Right lobe of liver (tissue), 6 donors: Measurements from ENCODE around the gene UTS2R. TPM values are rescaled to one million over a fixed set of nuclear protein-coding genes. Genes with fewer than 3 reads are reported as not detected.

ENCODE experiments used
- ATAC-seq, 4 donors: fragments of 200-7000 bp; cut with Tn5 transposase; one replicate each; pipeline ENCODE4 v1.9.1; 2020; ENCODE audit warnings: mild to moderate bottlenecking in 4 of 4, moderate library complexity in 4 of 4
- DNase-seq, 3 donors: peaks; one replicate each; pipeline ENCODE4 v3.0.0-alpha.2; 2020
- H3K27ac ChIP-seq, 3 donors: fragments of 200-600 bp; one replicate each; pipeline ENCODE4 v1.8.0; 2022
- H3K27me3 ChIP-seq, 2 donors: fragments of 200-600 bp; one replicate each; pipeline ENCODE4 v1.8.0; 2022
- H3K36me3 ChIP-seq, 4 donors: fragments of 200-600 bp; sonication (generic) in 1 of 4; one replicate each; pipeline versions ENCODE4 v1.5.1 to v1.8.0; 2017 to 2022; ENCODE audit warnings: control low read depth in 1 of 4
- H3K4me1 ChIP-seq, 4 donors: fragments of 200-600 bp; sonication (generic) in 1 of 4; one replicate each; pipeline versions ENCODE4 v1.5.1 to v1.8.0; 2017 to 2022; ENCODE audit warnings: control low read depth in 1 of 4
- H3K4me3 ChIP-seq, 3 donors: fragments of 200-600 bp; one replicate each; pipeline ENCODE4 v1.8.0; 2022
- H3K9me3 ChIP-seq, 4 donors: fragments of 200-600 bp; sonication (generic) in 1 of 4; one replicate each; pipeline versions ENCODE4 v1.5.1 to v1.8.0; 2017 to 2022; ENCODE audit warnings: control low read depth in 1 of 4
- POLR2A ChIP-seq: fragments of 450-650 bp; IDR thresholded peaks from one replicate; pipeline ENCODE4 v1.6.1; 2017; ENCODE audit warnings: antibody characterized with exemption, mild to moderate bottlenecking
- WGBS: methylation state at CpG from one replicate; pipeline ENCODE4 v1.1.6; 2018; ENCODE audit warnings: low coverage, low lambda C conversion rate; ENCODE audit not compliant: insufficient coverage; ENCODE audit errors: missing lambda C conversion rate; 5-methylcytosine and 5-hydroxymethylcytosine counted together
- intact Hi-C, 2 donors: fragments of 100-400 bp; cut with DNase I; formaldehyde crosslinking; loops; one replicate each; pipeline versions ENCODE4 v1.11.2 to v1.14.1; 2022
- total RNA-seq, 6 experiments: library from RNA; depleted of rRNA in 2 of 6; stranded (reverse); fragments of >200 nt in 2 of 6; fragmentation: NEBNext Ultra II Directional in 3 of 6; extraction: Animal tissue kit (Norgen Biotek cat#: 25700) in 3 of 6; gene quantifications; one replicate each; pipeline versions ENCODE4 v1.1.0 to v1.2.4, GENCODE V29; 2016 to 2023
- TF ChIP-seq, protein P1 (sequence below), 4 donors: fragments of 200-600 bp in 3 of 4; fragments of 450-650 bp in 1 of 4; IDR thresholded peaks; one replicate each; pipeline versions ENCODE4 v1.5.1 to v1.8.0; 2016 to 2022; ENCODE audit warnings: antibody characterized with exemption in 4 of 4, mild to moderate bottlenecking in 2 of 4
- donor health status: DM: no; HTN: yes; CAD: no.
- donor health status: DM: no; HTN: no; CAD: no.
- donor health status: DM: no; HTN: no; CAD: no.
- donor health status: DM: no; HTN: yes; CAD: no.
- donor health status: DM: no; HTN: yes; CAD: no.

UTS2R gene
- total RNA-seq, 6 experiments from 2014 or later, result not detected

DNA sequence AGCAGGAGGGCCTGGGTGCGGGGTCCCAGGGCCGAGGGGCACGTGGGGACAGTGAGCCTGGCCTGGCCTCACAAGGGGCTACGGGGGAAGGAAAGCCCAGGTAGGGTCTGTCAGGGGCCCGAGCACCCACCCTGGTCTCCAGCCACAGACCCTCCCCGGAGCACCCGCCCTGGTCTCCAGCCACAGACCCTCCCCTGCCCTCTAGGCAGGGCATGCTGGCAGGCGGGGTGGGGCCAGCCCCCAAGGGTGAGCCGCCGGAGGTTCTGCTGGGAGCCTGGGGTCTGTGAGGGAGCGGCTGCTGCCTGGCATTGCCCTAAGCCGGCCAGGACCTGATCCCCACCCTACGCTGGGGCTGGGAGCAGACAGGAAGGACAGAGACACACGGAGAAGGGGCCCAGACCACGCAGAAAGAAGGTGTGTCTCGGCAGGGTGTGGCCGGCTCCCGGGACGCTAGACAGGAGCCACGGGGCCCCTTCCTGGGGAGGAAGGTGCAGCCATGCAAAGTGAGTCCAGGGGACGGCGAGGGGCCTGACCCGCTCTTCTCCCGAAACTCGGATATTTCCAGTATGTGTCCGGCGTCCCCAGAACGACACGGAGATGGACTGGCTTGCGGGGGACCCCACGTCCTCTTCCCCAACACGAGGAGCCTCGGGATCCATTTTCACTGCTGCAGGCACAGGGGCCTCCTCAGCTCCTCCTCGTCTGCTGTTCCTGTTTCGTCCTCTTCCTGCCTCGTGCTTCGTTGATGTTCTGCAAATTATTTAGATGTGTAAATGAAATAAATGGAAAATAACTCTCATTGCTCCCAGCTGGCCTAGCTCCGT lies 15.5 kb downstream of the UTS2R start:
- no peaks in the 10 kb centered on the region for H3K27me3 ChIP-seq
- no peak overlapping the region for H3K27ac ChIP-seq
- no peaks in the 10 kb centered on the region for H3K36me3 ChIP-seq
- peaks cover 0 to 19% (median 6%) of the 10 kb centered on the region in 4 donors for H3K4me1 ChIP-seq
- no peaks in the 10 kb centered on the region for H3K9me3 ChIP-seq
- DNase-seq (no peak), ATAC-seq (no peak)
- WGBS, result 55% methylated on average over 9 of the region's 38 CpGs
- no peak overlapping the region for H3K4me3 ChIP-seq
- TF ChIP-seq, protein P1, sequence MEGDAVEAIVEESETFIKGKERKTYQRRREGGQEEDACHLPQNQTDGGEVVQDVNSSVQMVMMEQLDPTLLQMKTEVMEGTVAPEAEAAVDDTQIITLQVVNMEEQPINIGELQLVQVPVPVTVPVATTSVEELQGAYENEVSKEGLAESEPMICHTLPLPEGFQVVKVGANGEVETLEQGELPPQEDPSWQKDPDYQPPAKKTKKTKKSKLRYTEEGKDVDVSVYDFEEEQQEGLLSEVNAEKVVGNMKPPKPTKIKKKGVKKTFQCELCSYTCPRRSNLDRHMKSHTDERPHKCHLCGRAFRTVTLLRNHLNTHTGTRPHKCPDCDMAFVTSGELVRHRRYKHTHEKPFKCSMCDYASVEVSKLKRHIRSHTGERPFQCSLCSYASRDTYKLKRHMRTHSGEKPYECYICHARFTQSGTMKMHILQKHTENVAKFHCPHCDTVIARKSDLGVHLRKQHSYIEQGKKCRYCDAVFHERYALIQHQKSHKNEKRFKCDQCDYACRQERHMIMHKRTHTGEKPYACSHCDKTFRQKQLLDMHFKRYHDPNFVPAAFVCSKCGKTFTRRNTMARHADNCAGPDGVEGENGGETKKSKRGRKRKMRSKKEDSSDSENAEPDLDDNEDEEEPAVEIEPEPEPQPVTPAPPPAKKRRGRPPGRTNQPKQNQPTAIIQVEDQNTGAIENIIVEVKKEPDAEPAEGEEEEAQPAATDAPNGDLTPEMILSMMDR (IDR thresholded peaks at IDR 0.05), result no peak
- TF ChIP-seq POLR2A, result no peak
- intact Hi-C loops, result no loop called here

DNA sequence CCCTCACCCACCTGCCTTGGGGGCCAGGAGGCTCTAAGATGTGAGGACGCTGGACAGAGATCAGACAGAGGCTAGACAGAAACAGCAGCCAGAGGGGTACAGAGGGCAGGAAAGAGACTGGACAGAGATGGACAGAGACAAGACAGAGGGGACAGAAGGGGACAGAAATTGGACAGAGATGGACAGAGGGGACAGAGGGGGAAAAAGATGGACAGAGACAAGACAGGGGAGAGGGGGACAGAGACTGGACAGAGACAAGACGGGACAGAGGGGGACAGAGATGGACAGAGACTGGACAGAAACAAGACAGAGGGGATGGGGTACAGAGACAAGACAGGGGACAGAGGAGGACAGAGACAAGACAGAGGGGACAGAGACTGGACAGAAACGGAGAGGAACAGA lies 16.1 kb downstream of the UTS2R start:
- ATAC-seq, result no peak
- H3K4me3 ChIP-seq, result no peak overlapping the region
- intact Hi-C loops, result no loop called here
- H3K9me3 ChIP-seq, result no peaks in the 10 kb centered on the region
- H3K36me3 ChIP-seq, result no peaks in the 10 kb centered on the region
- no peak overlapping the region for H3K27ac ChIP-seq
- peaks cover 0 to 19% (median 6%) of the 10 kb centered on the region in 4 donors for H3K4me1 ChIP-seq
- DNase-seq, result no peak
- WGBS, result 69% methylated on average over 2 of the region's 3 CpGs
- TF ChIP-seq, protein P1 (IDR thresholded peaks at IDR 0.05), result no peak
- no peak for TF ChIP-seq POLR2A
- H3K27me3 ChIP-seq, result no peaks in the 10 kb centered on the region

DNA sequence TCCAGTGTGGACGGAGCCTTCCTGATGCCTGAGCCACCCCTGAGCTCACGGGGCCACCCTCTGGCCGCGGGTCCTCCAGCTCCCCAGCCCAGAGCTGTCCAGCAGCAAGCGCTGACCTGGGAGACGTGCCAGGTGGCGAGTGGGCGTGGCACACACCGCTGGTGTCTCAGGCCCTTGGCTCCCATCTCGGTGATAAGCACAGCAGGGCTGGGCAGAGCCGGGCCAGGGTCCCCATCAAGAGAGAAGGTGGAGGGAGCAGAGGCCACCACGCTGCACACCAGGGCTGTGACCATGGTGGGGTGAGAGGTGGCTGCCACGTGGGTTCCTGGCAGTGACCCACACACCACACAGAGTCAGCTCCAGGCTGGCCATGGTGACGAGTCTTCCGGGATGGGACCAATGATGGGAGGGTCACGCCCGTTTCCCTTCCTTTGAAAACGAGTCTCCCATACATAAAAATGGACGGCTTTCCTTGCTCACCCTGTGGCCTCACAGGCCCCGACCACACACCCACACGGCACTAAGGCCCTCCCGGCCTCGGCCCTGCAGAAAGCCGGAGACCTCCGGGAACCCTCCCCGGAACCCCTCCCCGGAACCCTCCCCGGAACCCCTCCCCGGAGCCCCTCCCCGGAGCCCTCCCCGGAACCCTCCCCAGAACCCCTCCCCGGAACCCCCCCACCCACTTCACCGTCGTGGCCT lies 16.8 kb downstream of the UTS2R start:
- ATAC-seq, result peak; percentile 26 to 55 (median 40)

DNA sequence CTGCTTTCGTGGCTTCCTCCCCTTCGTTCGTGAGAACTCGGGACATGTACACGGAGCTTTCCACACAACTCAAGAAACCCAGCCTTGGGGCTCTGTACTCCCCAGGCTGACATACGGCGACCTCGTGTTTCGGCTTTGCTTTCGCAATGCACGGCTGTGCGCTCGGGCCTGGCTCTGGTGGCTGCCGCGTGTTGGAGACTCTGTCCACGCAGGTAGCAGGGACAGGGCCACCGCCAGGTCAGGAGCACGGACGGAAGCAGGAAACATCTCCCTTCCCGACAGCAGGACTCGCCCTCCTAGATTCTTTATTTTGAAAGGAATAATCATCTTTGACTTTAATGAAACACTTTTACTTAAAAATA lies 17.3 kb downstream of the UTS2R start:
- 55% methylated on average over 5 of the region's 21 CpGs for WGBS
- H3K4me1 ChIP-seq, result peaks cover 0 to 17% (median 5%) of the 10 kb centered on the region in 4 donors
- intact Hi-C loops, result no loop called here
- no peaks in the 10 kb centered on the region for H3K9me3 ChIP-seq
- TF ChIP-seq, protein P1 (IDR thresholded peaks at IDR 0.05), result no peak
- no peak for TF ChIP-seq POLR2A
- no peak overlapping the region for H3K27ac ChIP-seq
- H3K4me3 ChIP-seq, result no peak overlapping the region
- no peak for DNase-seq
- peak in 1 of 4 donors; percentile 45 for ATAC-seq
- no peaks in the 10 kb centered on the region for H3K36me3 ChIP-seq
- no peaks in the 10 kb centered on the region for H3K27me3 ChIP-seq

More for the DNA sequence above, 16.8 kb downstream of the UTS2R start:
- DNase-seq, result peak; percentile 76 to 81 (median 78)
- WGBS, result 64% methylated on average over 4 of the region's 34 CpGs
- TF ChIP-seq POLR2A, result no peak
- intact Hi-C loops, result no loop called here
- H3K27me3 ChIP-seq, result no peaks in the 10 kb centered on the region
- H3K27ac ChIP-seq, result no peak overlapping the region
- no peaks in the 10 kb centered on the region for H3K9me3 ChIP-seq
- no peaks in the 10 kb centered on the region for H3K36me3 ChIP-seq
- H3K4me3 ChIP-seq, result no peak overlapping the region
- H3K4me1 ChIP-seq, result peaks cover 0 to 19% (median 6%) of the 10 kb centered on the region in 4 donors

DNA sequence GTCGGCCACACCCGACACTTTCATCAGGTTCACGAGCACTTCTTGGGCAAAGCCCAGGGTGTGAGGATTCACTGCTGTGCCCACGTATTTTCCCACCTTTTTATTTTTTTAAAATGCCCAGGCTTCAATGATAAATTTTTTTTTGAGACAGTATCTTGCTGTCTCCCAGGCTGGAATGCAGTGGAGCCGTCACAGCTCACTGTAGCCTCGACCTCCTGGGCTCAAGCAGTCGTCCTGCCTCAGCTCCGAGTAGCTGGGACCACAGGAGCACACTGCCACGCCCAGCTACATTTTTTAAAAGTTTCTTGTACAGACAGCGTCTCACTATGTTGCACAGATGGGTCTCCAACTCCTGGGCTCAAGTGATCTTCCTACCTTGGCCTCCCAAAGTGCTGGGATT lies 17.8 kb downstream of the UTS2R start:
- Histone ChIP-seq H3K27ac (no peak overlapping the region), H3K4me3 (no peak overlapping the region), H3K4me1 (peaks cover 0 to 12% (median 2%) of the 10 kb centered on the region in 4 donors), H3K9me3 (no peaks in the 10 kb centered on the region), H3K36me3 (no peaks in the 10 kb centered on the region), H3K27me3 (no peaks in the 10 kb centered on the region)
- WGBS, result 81% methylated on average over 9 of the region's 10 CpGs
- no peak for ATAC-seq
- TF ChIP-seq, protein P1 (IDR thresholded peaks at IDR 0.05), result no peak
- no peak for TF ChIP-seq POLR2A
- no peak for DNase-seq
- intact Hi-C loops, result no loop called here
